Esophagus mucosa (tissue), 1 donor: ENCODE results near the gene NBL1. TPM values are rescaled to one million over a fixed set of nuclear protein-coding genes. Genes with fewer than 3 reads are reported as not detected.

Experiments used
- ATAC-seq: fragments of 200-7000 bp; cut with Tn5 transposase; one replicate; pipeline ENCODE4 v1.9.1; 2020
- total RNA-seq: library from RNA; stranded (reverse); gene quantifications from one replicate; pipeline ENCODE4 v1.2.4, GENCODE V29; 2023
- donor health status: DM: yes; HTN: yes; CAD: no.

NBL1 gene
- total RNA-seq, 1 donor from 2014 or later = 93.5 TPM

DNA sequence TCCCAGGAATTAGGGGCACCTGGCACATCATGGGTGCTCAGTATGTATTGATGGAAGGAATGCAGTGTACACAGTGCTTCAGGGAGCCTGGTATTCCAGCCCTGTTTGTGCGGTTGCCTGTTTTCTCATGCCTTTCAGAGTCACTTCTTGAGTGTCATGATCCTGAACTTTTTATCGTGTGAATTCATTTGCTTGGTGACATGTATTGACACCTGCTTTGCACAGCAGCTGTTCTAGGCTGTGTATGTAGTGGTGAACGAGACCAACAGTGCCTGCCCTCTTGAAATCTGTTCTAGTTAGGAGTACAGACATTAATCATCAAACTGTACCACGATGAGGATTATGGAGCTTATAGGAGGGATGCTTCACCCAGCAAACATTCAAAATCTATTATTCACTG, 26.7 kb downstream of the NBL1 start:
- ATAC-seq = no peak

DNA sequence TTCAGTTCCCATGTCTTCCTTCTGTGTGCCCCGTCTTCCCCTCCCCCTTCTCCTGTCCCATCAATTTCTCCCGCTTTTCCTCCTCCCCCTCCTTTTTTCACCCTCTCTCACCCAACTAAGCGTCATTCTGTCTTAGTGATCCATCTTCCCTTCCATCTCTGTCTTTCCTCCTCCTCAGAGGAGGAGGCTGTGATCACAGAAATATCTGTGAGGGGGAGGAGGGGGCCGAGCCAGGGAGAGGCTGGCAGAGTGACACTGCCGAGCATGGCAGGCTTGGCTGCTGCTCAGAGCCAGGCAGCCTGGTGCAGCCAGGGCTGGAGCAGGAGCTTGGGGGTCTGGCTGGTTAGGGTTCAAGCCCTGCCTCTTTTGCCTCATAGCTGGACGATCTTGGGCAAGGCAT, 28.1 kb downstream of the NBL1 start:
- no peak for ATAC-seq

DNA sequence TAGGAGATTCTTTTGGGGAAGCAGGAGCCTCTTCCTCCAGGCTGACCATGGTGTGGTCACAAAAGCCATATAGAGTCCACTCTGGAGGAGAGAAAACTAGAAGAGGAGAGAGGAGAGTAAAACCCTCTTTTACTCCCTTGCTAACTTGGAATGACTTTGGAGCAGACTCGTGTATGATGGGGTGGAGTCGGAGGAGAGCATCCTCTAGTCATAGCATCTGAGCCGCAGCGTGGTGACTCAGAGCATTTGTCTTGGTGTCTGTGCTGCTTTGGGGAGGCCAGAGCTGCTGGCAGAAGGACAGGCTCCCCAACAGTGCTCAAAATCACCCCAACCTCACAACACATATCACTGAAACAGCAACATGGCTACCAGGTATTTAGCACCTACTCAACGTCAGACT, 31.7 kb downstream of the NBL1 start:
- ATAC-seq = no peak

DNA sequence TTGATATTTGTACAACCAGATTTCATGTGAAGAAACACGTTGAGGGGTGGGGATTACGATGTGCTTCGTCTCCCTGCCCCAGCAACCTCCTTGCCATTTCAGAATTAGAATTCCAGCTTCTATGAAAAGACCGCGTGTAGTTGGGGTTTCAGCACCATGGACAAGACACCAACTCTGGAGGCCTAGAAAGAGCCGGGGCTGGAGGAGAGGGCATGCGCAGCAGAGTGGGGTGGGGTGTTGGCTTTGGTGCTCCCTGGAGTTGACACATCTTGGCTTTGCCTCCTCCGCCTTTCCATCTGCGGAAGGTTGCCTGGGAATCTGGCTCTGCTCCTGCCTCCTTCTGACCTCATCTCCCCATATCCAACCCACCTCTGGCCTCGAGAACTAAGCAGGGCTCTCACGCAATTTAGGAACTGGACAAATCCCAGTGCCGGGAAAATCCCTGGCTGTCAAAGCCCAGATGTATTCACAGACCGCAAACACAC, 32.4 kb downstream of the NBL1 start:
- ATAC-seq = peak; percentile 73

DNA sequence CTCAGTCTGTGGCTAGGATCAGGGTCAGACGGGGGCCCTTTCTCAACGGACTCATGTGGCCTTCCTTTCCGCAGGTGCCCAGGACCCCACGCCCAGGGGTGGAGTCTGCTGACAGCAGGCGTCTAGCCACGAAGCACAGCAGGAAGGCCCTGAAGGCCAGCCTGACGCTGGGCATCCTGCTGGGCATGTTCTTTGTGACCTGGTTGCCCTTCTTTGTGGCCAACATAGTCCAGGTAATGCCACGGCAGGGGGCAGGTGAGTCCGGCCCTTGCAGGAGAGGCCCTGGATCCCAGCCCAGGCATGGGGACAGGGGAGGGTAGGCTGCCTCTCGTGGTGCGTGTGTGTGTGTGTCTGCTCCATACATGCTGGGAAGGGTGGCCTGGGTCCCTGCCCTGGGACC, 34.4 kb downstream of the NBL1 start:
- ATAC-seq = peak; percentile 9

DNA sequence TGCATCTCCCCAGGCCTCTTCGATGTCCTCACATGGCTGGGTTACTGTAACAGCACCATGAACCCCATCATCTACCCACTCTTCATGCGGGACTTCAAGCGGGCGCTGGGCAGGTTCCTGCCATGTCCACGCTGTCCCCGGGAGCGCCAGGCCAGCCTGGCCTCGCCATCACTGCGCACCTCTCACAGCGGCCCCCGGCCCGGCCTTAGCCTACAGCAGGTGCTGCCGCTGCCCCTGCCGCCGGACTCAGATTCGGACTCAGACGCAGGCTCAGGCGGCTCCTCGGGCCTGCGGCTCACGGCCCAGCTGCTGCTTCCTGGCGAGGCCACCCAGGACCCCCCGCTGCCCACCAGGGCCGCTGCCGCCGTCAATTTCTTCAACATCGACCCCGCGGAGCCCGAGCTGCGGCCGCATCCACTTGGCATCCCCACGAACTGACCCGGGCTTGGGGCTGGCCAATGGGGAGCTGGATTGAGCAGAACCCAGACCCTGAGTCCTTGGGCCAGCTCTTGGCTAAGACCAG, 34.9 kb downstream of the NBL1 start:
- ATAC-seq = no peak

DNA sequence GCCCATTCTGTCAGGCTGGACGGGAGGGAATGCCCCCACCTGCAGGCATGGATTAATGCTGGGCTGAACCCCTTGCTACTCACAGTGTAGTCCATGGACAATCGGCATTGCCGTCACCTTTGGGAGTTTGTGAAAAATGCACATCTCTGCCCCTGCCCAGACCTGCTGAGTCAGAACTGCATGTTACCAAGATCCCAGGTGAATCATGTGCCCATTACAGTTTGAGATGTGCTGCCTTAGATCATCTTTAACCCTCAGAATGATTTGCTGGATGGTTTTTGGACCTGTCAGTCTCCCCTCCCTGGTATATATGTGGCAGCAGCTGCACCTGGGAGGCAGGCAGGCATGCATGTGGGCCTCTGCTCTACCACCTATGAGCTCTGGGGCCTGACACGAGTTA, 35.6 kb downstream of the NBL1 start:
- ATAC-seq = no peak

DNA sequence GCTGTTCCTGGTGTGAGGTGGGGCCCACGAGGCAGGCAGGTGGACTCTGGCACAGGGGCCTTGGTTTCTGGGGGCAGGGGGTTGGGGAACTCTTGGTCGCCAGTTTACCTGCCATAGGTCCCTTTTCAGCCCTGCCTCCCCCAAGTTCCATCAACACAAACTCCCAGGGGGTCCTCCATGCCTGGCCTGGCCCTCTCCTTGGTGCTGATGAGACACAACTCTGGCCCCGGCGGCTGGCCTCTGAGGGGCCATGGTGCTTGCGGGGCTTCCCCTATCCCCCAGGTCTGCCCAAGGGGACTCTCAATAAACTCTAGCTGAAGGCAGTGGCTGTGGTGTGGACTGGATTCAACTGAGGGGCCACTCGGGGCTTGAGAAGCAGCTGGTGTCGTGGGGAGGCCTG, 36.5 kb downstream of the NBL1 start:
- no peak for ATAC-seq

DNA sequence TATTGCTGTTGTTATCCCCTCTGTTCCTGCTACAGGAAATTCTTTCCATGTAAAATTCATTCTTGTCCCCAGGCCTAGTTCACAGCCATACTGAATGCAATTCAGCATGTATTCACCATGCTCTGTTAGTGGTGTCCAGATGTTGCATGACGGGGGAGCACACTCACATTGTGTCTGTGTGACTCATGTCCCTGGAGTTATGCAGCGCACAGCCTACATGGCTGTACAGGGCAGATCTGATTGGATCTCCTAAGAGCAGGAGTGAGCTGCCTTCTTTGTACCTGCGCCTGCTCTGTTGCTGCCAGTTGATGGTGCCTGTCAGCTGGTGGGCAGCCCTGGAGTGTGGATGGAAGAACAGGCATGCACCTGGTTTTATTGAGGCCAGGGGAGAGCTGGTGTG, 38.1 kb downstream of the NBL1 start:
- peak; percentile 53 for ATAC-seq

DNA sequence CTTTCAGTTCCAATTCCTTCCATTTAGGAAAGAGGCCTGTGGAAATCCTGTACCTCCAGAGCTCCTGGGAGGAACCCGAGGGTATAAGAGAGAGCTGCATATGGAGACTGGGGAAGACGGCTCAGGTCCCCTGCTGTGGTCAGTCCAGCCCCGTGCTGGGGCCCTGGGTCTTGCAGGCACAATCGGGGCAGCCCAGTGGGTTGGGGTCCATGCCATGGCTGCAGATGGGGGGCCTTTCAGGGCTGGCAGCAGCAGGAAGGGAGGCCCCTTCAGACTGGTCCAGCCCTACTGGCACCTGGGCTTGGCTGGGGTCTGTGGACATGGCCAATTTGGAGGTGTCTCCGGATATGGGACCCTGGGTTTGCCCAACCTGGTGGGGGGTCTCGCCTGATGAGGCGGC, 38.8 kb downstream of the NBL1 start:
- ATAC-seq = no peak

DNA sequence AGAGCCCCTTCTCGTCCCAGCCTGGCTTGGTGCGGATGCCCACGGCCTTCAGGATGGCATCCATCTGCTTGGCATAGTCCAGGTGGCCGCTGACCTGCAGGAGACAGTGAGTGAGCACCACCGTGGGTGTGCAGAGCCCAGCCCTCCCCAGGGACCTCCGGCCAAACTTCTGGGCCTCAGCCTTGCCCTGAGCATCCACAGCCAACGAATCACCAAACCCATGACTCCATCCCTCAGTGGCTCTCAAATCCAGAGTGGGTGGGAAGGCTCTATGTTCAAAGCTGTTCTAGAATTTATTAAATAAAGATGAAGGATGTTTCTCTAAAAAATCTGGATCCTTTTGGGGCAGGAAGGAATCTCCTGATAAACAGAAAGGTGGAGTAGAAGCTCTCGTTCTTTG, 39.2 kb downstream of the NBL1 start:
- ATAC-seq = no peak

DNA sequence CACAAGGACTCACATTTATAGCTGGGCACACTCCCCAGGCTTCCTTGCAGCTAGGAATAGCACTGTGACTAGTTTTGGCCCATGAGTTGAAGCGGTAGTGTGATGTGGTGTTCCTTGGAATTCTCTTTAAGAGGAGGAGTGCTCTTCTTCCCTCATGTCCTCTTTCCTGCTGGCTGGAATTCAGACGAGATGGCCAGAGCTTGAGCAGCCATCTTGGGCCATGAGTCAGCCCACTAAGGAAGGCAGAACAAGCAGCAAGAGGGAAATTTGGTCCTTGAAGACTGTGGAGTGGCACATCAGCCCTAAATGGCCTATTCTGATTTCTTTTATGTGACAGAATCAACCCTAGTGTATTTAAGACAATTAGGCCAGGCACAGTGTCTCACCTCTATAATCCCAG, 40.6 kb downstream of the NBL1 start:
- ATAC-seq = no peak

DNA sequence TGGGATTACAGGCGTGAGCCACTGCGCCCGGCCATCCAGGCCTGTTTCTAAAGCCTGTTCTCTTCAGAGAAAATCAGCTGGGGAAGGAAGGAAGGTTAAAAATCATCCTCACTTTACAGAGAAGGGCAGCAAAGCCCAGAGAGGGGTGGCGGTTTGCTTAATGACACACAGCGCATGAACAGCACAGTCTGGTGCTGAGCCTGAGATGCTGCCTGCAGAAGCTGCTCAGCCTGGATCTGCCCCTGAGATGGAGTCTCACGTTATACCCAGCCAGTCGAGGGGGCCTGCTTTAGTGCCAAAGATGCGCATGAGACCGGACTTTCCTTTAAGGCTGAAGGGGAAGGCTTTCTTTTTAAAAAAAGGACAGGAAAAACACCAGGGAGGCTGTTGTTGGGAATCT, 41.9 kb downstream of the NBL1 start:
- no peak for ATAC-seq

DNA sequence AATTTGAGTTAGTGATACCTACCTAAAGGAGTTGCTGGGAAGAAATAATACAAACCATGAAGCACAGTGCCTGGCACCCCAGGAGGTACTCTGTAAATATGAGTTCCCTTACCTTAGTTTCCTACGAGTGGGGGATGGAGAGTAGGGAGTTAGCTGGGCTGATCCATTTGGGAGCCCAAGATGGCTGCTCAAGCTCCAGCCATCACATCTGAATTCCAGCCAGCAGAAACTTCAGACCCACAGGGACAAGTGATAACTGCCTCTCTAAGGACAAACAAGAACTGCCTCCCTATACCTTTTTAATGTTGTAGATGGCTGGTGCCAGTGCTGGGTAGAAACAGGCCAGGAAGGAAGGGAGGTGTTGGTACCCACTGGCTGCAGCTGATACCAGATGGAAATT, 43.3 kb downstream of the NBL1 start:
- no peak for ATAC-seq

DNA sequence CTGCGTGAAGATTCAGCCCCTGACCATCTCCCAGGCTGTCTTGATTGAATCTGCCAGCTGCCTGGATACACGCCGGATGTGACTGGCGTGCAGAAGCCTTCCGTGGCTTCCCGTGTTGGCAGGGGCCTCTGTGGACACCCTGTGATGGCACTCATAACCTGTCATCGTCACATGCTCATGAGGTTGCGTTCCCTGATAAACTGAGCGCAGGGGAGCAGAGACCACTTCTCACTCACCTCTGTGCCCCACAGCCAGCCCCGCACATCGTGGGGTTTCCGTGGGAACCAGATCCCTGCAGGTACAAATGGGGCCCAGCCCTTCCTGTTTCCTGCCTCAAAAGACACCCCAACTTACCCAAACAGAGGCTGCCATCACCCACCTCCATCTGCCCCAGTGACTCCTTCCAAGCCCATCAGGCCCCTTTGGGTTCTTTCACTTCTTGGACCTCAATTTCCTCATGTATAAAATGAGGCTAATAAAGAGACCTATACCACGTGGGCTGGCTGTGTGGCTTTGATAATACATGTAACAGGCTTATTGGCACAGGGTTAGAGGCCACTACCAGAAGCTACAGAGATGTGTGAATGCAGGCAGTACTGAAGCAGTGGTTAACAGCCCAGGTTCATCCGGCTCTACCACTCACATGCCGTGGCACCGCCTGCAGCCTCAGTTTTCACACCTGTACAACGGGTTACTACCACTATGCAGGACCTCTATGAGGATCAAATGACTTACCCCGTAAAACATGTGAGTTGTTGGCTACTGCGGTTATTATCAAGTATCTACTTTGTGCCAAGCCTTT, 44.1 kb downstream of the NBL1 start:
- no peak for ATAC-seq

DNA sequence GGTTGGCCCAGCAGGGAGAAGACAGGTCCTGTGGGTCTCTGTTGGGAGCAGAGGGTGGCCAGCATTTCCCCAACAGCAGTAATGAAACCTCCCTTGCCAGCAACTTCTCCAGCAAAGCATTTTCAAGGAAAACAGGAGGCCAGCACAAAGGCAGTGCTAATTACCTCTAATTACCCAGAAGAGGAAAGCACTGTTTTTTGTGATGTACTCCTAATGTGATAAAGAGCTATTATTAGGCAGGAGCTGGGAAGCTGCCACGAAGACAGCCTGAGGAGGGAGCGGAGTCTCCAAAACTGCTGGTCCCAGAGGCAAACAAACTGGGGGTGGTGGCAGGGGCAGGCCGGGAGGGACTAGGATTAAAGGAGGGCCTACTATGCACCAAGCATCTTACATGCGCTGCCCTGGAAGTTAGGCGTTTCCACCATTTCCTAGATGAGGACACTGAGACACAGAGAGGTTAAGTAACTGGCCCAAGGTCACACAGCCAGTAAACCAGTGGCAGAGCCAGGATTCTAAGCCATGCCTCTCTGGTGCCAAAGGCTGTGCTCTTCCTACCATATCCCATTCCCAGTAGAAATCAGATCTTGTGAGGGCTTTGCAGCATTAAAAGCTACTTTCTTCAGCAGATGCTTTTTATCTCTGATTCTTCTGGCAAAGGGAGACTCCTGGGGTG, 45.1 kb downstream of the NBL1 start:
- no peak for ATAC-seq

DNA sequence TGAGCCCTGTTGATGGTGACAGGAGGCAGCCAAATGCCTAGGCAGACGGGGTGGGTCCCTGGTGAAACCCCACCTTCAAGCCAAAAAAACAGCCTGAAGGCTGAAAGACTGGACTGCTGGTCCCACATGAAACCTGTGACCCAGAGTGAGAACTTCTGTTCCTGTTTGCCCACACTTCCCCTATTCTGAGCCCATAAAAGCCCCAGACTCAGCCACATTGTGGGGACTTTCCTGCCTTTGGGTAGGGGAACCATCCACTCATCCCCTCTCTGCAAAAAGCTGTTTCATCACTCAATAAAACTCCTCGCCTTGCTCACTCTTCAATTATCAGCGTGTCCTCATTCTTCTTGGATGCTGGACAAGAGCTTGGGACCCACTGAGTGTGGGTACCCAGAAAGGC, 45.7 kb downstream of the NBL1 start:
- no peak for ATAC-seq

DNA sequence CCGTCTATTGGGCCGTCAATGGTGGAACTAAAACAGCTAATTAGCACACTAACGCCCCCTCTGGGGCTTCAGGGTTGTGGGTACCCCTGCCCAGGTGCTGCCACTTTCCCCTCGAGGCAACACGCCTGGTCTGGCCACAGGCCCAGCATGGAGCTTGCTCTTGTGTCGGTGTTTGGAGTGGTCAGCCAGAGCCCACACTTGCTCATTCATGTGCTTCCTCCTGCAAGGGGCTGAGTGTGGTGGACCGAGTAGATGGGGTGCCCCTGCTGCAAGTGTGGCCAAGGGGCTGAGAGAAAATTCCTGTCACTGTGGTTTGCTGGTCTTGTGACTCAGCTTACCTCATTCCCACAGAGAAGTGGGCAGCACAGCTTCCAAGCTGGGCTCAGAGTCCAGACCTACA, 46.2 kb downstream of the NBL1 start:
- ATAC-seq = no peak

DNA sequence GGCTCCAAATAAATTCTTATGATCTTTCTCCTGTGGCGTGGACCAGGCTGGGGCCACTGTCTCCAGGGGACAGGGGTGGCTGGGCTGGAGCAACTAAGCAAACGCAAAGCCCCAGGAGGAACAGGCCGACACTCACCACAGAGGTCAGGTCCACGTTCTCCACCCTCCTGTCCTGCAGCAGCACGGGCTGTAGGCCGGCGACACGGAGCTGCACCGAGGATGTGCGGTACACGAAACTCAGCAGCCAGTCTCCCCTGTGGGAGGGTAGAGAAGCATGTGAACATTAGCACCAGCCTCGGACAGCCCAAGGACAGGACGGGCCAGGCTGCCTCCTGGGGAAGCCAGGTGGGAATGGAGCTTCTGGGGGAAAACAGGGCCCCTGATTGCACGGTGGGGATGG, 50.2 kb downstream of the NBL1 start:
- no peak for ATAC-seq

DNA sequence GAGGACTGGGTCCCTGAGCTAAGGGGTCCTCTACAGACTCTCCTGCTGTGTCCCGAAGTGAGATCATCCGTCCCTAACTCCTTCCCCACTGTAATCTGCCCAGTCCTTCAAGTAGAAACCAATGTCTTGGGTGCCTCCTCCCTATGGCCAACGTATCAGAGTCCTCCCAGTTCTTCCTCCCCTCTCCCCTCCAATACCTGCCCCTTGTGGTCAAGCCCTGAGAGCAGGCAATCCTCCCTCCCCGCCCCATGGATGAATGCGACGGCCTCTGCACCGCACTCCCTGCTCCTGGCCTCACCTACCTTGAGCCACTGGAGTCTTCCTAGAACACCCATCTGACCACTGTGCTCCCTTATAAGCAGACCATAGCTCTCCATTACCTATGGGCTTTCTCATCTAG, 51.7 kb downstream of the NBL1 start:
- no peak for ATAC-seq

DNA sequence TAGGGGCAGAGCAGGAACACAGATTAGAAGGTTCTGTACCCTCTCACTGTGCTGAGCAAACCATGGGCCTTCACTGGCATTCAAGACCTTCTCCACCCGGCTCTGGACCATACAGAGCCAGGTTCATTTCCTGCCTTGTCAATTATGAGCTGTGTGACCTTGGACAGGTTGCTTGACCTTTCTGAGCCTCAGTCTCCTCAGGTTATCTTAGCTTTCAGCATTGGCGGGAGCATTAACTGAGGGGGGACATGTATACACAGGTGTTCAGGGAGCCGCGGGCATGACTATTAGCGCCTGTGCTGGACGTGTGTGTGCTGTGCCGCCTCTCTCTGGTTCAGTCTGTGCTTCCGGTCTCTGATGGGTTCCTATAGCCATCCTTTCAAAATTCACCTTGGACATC, 52.7 kb downstream of the NBL1 start:
- no peak for ATAC-seq

DNA sequence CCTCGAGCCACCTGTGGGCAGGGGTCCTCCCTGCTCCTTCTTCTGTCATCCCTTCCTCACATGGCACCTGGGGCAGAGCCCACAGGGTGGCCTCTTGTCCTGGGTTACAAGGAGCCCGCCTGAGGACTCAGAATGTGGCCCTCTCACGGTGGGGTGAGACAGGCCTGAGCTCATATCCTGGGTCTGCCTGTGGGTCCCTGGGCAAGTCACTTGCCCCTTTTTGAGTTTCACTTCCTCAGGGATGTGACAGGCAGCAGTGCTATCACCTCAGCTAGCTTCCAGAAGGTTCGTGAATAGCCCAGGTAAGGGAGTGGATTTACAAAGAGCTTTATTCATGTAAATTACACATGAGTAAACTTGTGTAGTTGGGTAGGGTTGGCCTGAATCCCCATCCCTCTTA, 54.1 kb downstream of the NBL1 start:
- no peak for ATAC-seq

DNA sequence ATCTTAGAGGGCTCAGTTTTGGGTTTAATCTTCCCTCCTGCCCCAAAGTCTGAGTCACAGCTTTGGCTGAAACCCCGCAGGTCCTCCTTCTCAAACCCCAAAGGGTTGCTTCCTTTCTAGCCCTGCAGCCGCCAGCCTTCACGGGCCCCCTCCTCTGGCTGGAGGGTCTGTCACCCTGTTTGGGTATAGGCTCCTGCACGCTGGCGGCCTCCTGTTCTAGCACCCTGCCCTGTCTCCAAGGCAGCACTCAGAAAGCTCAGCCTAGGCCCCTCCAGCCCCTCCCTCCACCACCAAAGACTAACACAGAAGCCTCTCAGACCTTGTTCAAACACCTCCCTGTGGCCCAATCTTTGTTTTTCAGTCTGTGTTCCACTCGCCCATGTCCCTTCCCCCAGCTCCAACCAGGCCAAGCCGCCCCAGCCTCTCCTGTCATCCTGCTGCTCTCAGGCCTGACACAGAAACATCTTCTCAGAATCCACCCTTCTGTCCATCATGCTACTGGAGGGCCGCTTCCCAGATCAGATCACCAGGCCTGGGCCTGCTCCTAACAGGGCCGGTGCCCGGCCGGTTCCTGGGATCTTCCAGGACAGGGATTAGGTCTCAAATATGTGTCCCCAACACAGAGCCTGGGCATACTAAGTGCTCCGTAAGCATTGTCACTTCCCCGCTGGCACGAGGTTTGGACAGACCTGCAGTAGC, 56.1 kb downstream of the NBL1 start:
- ATAC-seq = no peak

DNA sequence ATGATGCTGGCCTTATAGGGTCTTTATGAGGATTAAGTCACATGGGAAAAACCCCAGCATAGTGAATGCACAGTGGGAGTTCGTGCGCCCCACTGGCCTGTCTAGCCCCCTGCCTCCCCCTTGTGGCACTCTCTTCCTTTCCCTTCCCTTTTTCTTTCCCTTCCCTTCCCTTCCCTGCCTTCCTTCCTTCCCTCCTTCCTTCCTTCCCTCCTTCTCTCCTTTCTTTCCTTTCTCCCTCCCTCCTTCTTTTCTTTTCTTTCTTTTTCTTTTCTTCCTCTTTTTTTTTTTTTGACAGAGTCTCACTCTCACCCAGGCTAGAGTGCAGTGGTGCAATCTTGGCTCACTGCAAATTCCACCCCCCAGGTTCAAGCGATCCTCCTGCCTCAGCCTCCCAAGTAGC, 59.2 kb downstream of the NBL1 start:
- ATAC-seq = no peak
